Endothelial cell of umbilical vein (primary cell): Measurements from ENCODE around the gene CHRM1. TPM values are rescaled to one million over a fixed set of nuclear protein-coding genes. Genes with fewer than 3 reads are reported as not detected.
A peak's percentile ranks its signal among the peaks of the same experiment; 100 is the strongest.

Experiments
- BruUV-seq: library from RNA; stranded (reverse); fragments of 400-500 nt; replicated peaks from 2 replicates; lab custom pipeline; 2021; lab: Mats Ljungman, UMichigan
- CTCF ChIA-PET: fragments of 300-600, 350-600 bp; sonication (Branson Sonifier 250); formaldehyde crosslinking; loops from one replicate; lab custom pipeline; 2021; ENCODE audit warnings: antibody characterized with exemption, inconsistent platforms; lab: Charles Lee
- POLR2A ChIA-PET: fragments of 300-600, 350-600 bp; sonication (Branson Sonifier 250); formaldehyde crosslinking; loops from one replicate; lab custom pipeline; 2021; ENCODE audit warnings: antibody characterized with exemption, inconsistent platforms; lab: Charles Lee
- DNase-seq: peaks from one replicate; pipeline ENCODE4 v3.0.0-alpha.2; 2011; ENCODE audit warnings: low read depth, low spot score
- FAIRE-seq: peaks from 2 replicates; lab custom pipeline; 2011; peaks lifted over from hg19 to GRCh38; lab: Jason Lieb, UNC
- H2AFZ ChIP-seq: 2 replicates; pipeline ENCODE4 v1.6.0; 2012; ENCODE audit warnings: low read depth, low read length, control low read depth, inconsistent platforms
- H3K27ac ChIP-seq: 2 replicates; pipeline ENCODE4 v1.5.1; 2011; ENCODE audit warnings: low read depth, mild to moderate bottlenecking, control low read depth, low read length, moderate library complexity; ENCODE audit not compliant: insufficient read depth
- H3K27me3 ChIP-seq, 2 experiments: 2 replicates each; pipeline versions ENCODE4 v1.6.0 to v1.6.1; 2011; ENCODE audit warnings: low read length in 2 of 2, mixed read lengths in 1 of 2; ENCODE audit not compliant: control insufficient read depth in 2 of 2, insufficient read depth in 2 of 2
- H3K36me3 ChIP-seq, 2 experiments: 2 replicates in 1 of 2; 3 replicates in 1 of 2; pipeline ENCODE4 v1.5.1; 2011; ENCODE audit warnings: low read length in 2 of 2, mild to moderate bottlenecking in 1 of 2, moderate library complexity in 1 of 2; ENCODE audit not compliant: control insufficient read depth in 2 of 2, insufficient read depth in 2 of 2; ENCODE audit errors: extremely low read depth in 1 of 2
- H3K4me1 ChIP-seq: 3 replicates; pipeline ENCODE4 v1.5.1; 2011; ENCODE audit warnings: mild to moderate bottlenecking, low read length; ENCODE audit not compliant: control insufficient read depth, insufficient read depth; ENCODE audit errors: extremely low read depth
- H3K4me2 ChIP-seq: 2 replicates; pipeline ENCODE4 v1.6.1; 2011; ENCODE audit warnings: low read length, control low read depth, mixed read lengths; ENCODE audit not compliant: insufficient read depth
- H3K4me3 ChIP-seq, 3 experiments: fragments of 200-600 bp in 1 of 3; sonication (generic), shearing (Covaris generic) in 1 of 3; replicated peaks in 1 of 3; 2 replicates each; pipeline ENCODE4 v1.5.1; 2011 to 2016; ENCODE audit warnings: control low read depth in 3 of 3, low read length in 3 of 3, mild to moderate bottlenecking in 2 of 3, inconsistent platforms in 1 of 3, low read depth in 1 of 3, moderate library complexity in 1 of 3; ENCODE audit not compliant: insufficient read depth in 1 of 3
- H3K79me2 ChIP-seq: 2 replicates; pipeline ENCODE4 v1.6.0; 2012; ENCODE audit warnings: low read length, inconsistent platforms; ENCODE audit not compliant: control insufficient read depth, insufficient read depth
- H3K9ac ChIP-seq: replicated peaks from 2 replicates; pipeline ENCODE3; 2011; ENCODE audit warnings: low read length, control low read depth; ENCODE audit not compliant: insufficient read depth; ENCODE audit errors: extremely low read depth
- H3K9me1 ChIP-seq: replicated peaks from 3 replicates; pipeline ENCODE4 v1.6.0; 2011; ENCODE audit warnings: mild to moderate bottlenecking, low read length; ENCODE audit not compliant: control insufficient read depth, insufficient read depth; ENCODE audit errors: extremely low read depth
- H3K9me3 ChIP-seq: replicated peaks from 2 replicates; pipeline ENCODE4 v1.5.1; 2012; ENCODE audit warnings: low read length, inconsistent platforms; ENCODE audit not compliant: control insufficient read depth, insufficient read depth
- H4K20me1 ChIP-seq: replicated peaks from 2 replicates; pipeline ENCODE3; 2011; ENCODE audit warnings: mild to moderate bottlenecking, low read length; ENCODE audit not compliant: control insufficient read depth, insufficient read depth; ENCODE audit errors: extremely low read depth
- EZH2 ChIP-seq: IDR thresholded peaks from 2 replicates; pipeline ENCODE4 v1.6.1; 2012; ENCODE audit warnings: borderline replicate concordance, low read depth, mild to moderate bottlenecking, moderate library complexity, low read length, inconsistent platforms; ENCODE audit not compliant: severe bottlenecking
- FOS ChIP-seq: IDR thresholded peaks from 2 replicates; pipeline ENCODE4 v1.6.1; 2011; ENCODE audit warnings: mild to moderate bottlenecking, low read length, moderate library complexity, borderline replicate concordance; ENCODE audit not compliant: insufficient read depth
- GATA2 ChIP-seq: IDR thresholded peaks from 2 replicates; pipeline ENCODE4 v1.7.0; 2011; ENCODE audit warnings: low read depth, mild to moderate bottlenecking, moderate library complexity, mixed read lengths, low read length; ENCODE audit not compliant: insufficient read length, insufficient read depth
- JUN ChIP-seq: IDR thresholded peaks from 2 replicates; pipeline ENCODE4 v1.6.1; 2011; ENCODE audit warnings: borderline replicate concordance, low read depth; ENCODE audit not compliant: insufficient read length, insufficient read depth
- MYC ChIP-seq: IDR thresholded peaks from one replicate; pipeline ENCODE4 v1.6.1; 2011; ENCODE audit warnings: mild to moderate bottlenecking, low read depth, low read length
- POLR2A ChIP-seq: IDR thresholded peaks from 2 replicates; pipeline ENCODE4 v1.6.1; 2012; ENCODE audit warnings: low read depth, mild to moderate bottlenecking, control low read depth, low read length
- POLR2AphosphoS5 ChIP-seq: IDR thresholded peaks from 2 replicates; pipeline ENCODE4 v1.6.1; 2012; ENCODE audit warnings: low read depth, mild to moderate bottlenecking, control low read depth, low read length, moderate library complexity; ENCODE audit not compliant: insufficient read depth
- dilution Hi-C: fragments of 300-500 bp; cut with MboI; formaldehyde crosslinking; loops from one replicate; pipeline ENCODE4 v1.15.0; 2019; ENCODE audit warnings: low sequenced_read_pairs; ENCODE audit not compliant: extremely low pct_ligation_motif_present
- intact Hi-C: fragments of 100-400 bp; cut with micrococcal nuclease; formaldehyde crosslinking; loops from one replicate; pipeline ENCODE4 v1.10.0; 2022
- polyA plus RNA-seq, 4 experiments: library from polyadenylated mRNA; depleted of rRNA in 3 of 4; stranded (reverse) in 3 of 4; unstranded in 1 of 4; fragments of >200 nt; gene quantifications; 2 replicates each; pipeline versions ENCODE4 v1.2.1 to v1.2.3, GENCODE V29; 2011 to 2012; ENCODE audit warnings: missing spikeins in 1 of 4
- total RNA-seq: library from RNA; stranded (reverse); gene quantifications from 2 replicates; pipeline ENCODE4 v1.2.3, GENCODE V29; 2021
- TF ChIP-seq, protein P1 (sequence below), 2 donors: IDR thresholded peaks; 1 replicate in 1 of 2; 2 replicates in 1 of 2; pipeline ENCODE4 v1.5.1; 2011; ENCODE audit warnings: low read length in 2 of 2, mild to moderate bottlenecking in 2 of 2, moderate library complexity in 2 of 2, control low read depth in 1 of 2, inconsistent platforms in 1 of 2, low read depth in 1 of 2; ENCODE audit not compliant: insufficient read depth in 1 of 2; ENCODE audit errors: extremely low read depth in 1 of 2
- TF ChIP-seq, protein P2 (sequence below): IDR thresholded peaks from 2 replicates; pipeline ENCODE4 v1.6.1; 2011; ENCODE audit not compliant: insufficient read depth, insufficient read length

Gene CHRM1
- total and polyA plus RNA-seq, 2 donors (not counting 3 experiments of a cell fraction or from before 2014, with no cell fraction given): not detected

DNA sequence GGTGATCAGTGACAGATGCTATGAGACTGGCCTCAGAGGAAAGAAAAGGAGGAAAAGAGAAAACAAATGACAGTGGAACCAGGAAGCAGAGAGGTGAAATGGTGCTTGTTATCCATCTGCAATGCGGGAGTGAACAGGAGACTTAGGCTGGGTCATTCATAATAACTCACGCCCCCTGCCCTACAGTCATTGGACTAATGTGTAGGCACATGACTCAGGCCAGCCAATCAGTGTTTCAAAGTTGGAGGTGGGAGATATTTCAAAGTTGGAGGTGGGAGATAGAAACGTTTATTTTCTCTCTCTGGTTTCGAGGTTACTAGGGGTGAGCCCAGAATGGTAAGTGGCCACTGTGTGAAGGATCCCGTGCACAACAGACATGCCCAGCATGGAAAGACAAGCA is 33.3 kb upstream of the CHRM1 start:
- DNase-seq (no peak), FAIRE-seq (no peak)
- H3K9me1 ChIP-seq: no peaks in the 10 kb centered on the region
- ChIA-PET CTCF (interaction anchor here (1.0 kb wide), 1 partner anchor 11 kb away, joined by 3 read pairs; no protein-coding TSS in a partner anchor), POLR2A (no interaction called here)
- dilution Hi-C loops: no loop called here
- H3K4me2 ChIP-seq: no peak overlapping the region
- no peaks in the 10 kb centered on the region for H3K4me1 ChIP-seq
- H3K27ac ChIP-seq: no peak overlapping the region
- H3K4me3 ChIP-seq: no peak overlapping the region
- no peaks in the 10 kb centered on the region for H3K36me3 ChIP-seq
- H3K79me2 ChIP-seq: no peaks in the 10 kb centered on the region
- TF ChIP-seq MYC: no peak
- TF ChIP-seq JUN: no peak
- TF ChIP-seq, protein P1, sequence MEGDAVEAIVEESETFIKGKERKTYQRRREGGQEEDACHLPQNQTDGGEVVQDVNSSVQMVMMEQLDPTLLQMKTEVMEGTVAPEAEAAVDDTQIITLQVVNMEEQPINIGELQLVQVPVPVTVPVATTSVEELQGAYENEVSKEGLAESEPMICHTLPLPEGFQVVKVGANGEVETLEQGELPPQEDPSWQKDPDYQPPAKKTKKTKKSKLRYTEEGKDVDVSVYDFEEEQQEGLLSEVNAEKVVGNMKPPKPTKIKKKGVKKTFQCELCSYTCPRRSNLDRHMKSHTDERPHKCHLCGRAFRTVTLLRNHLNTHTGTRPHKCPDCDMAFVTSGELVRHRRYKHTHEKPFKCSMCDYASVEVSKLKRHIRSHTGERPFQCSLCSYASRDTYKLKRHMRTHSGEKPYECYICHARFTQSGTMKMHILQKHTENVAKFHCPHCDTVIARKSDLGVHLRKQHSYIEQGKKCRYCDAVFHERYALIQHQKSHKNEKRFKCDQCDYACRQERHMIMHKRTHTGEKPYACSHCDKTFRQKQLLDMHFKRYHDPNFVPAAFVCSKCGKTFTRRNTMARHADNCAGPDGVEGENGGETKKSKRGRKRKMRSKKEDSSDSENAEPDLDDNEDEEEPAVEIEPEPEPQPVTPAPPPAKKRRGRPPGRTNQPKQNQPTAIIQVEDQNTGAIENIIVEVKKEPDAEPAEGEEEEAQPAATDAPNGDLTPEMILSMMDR (IDR thresholded peaks at IDR 0.05; ENCODE audit: extremely low read depth in 1 of 2, insufficient read depth in 1 of 2, low read depth in 1 of 2, low read length in 2 of 2): no peak
- no peak for TF ChIP-seq GATA2
- TF ChIP-seq POLR2A: no peak
- TF ChIP-seq POLR2AphosphoS5: no peak
- H2AFZ ChIP-seq: no peak overlapping the region
- BruUV-seq: no TSS peak
- no peaks in the 10 kb centered on the region for H4K20me1 ChIP-seq
- H3K27me3 ChIP-seq: no peaks in the 10 kb centered on the region
- H3K9ac ChIP-seq: no peak overlapping the region
- intact Hi-C loops: no loop called here
- H3K9me3 ChIP-seq: no peaks in the 10 kb centered on the region

DNA sequence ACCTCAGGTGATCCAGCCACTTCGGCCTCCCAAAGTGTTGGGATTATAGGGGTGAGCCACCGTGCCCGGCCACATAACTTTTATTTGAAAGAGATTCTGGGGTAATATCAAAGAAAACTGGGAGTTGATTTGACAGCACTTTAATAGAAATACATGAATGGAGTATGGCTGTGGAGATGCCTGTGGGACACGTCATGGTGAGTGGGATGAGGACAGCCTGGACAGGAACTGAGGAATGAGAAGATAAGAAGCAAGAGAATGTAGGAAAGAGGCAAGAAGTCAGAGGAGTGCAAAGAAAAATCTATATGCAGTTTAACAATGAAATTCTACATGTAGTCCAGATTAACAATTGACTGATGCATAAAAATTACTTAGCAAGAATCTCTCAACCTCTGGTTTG is 32.6 kb upstream of the CHRM1 start:
- Histone ChIP-seq H3K27me3 (no peaks in the 10 kb centered on the region), H3K4me1 (no peaks in the 10 kb centered on the region), H3K4me3 (no peak overlapping the region), H4K20me1 (no peaks in the 10 kb centered on the region), H3K27ac (no peak overlapping the region), H3K9ac (no peak overlapping the region), H3K9me1 (no peaks in the 10 kb centered on the region), H3K9me3 (no peaks in the 10 kb centered on the region), H3K36me3 (no peaks in the 10 kb centered on the region), H3K79me2 (no peaks in the 10 kb centered on the region), H2AFZ (no peak overlapping the region), H3K4me2 (no peak overlapping the region)
- FAIRE-seq (no peak), DNase-seq (no peak)
- POLR2A ChIA-PET: no interaction called here
- intact Hi-C loops (no loop called here), dilution Hi-C loops (no loop called here)
- BruUV-seq: no TSS peak
- CTCF ChIA-PET: no interaction called here
- TF ChIP-seq, protein P2, sequence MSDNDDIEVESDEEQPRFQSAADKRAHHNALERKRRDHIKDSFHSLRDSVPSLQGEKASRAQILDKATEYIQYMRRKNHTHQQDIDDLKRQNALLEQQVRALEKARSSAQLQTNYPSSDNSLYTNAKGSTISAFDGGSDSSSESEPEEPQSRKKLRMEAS: no peak
- no peak for TF ChIP-seq MYC
- no peak for TF ChIP-seq EZH2
- TF ChIP-seq, protein P1 (IDR thresholded peaks at IDR 0.05; ENCODE audit: extremely low read depth in 1 of 2, insufficient read depth in 1 of 2, low read depth in 1 of 2, low read length in 2 of 2): no peak
- no peak for TF ChIP-seq JUN
- TF ChIP-seq GATA2: peak; percentile 68
- TF ChIP-seq POLR2AphosphoS5: no peak
- no peak for TF ChIP-seq POLR2A
- TF ChIP-seq FOS: peak; percentile 49
